Measurements from ENCODE around the gene ANXA2. TPM values are rescaled to one million over a fixed set of nuclear protein-coding genes. Genes with fewer than 3 reads are reported as not detected.

Gene ANXA2
- polyA plus RNA-seq, 1 donor (not counting 4 experiments of a cell fraction or from before 2014, with no cell fraction given), result 11,017 TPM

DNA sequence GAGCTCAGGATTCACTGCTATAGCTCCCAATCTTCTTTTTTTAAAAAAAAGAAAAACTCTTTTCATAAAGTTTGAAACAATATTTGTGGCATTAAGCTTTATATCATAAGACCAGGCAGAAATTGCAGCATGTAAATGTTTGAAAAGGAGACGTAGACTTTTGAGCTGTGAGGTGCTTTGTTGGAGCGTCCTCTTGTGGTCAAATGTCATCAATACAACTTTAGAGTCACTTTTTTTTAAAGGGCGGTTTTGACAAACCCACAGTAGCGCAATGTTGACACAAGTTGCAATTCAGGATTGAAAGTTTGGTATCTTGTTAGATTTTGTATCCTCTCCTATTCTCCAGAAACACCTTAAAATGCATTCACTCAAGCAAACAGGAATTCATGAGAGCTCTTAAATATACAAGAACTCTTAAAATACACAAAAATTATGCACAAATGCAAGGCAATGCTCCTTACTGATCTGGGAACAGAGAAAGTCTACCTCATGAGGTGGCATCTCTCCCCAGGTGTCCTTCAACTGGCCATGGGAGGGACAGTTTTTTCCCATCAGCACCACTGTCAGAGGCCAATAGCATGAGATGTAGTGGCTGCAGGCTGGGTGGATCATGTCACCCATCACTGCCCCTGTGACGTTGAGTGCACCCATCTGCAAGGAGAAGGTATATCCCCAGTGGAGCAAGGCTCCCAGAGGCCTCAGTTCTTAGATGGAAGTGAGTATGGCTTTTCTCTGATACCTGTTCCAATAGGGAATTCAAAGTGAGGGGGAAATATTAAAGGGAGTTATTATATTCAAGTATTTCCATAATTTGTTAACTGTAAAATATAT lies 70.7 kb downstream of the ANXA2 start:
- H3K9me3 ChIP-seq (ENCODE audit: control insufficient read depth, low read depth, low read length), result no peaks in the 10 kb centered on the region
- peaks cover 3% of the 10 kb centered on the region for H3K4me1 ChIP-seq (ENCODE audit: control insufficient read depth, extremely low read depth, insufficient read depth, low read length)
- no peaks in the 10 kb centered on the region for H3K9me1 ChIP-seq (ENCODE audit: control insufficient read depth, extremely low read depth, insufficient read depth, low read length)
- H3K79me2 ChIP-seq (ENCODE audit: control insufficient read depth, insufficient read depth, low read length), result no peaks in the 10 kb centered on the region
- dilution Hi-C loops (cut with MboI; ENCODE audit: extremely low pct_ligation_motif_present, low sequenced_read_pairs), result no loop called here
- no peak overlapping the region for H3K27ac ChIP-seq (ENCODE audit: control insufficient read depth, insufficient read depth, low read length)
- H4K20me1 ChIP-seq (ENCODE audit: control insufficient read depth, extremely low read depth, insufficient read depth, low read length), result no peaks in the 10 kb centered on the region
- FAIRE-seq (peak; percentile 83), DNase-seq (ENCODE audit: low read depth, low spot score) (no peak)
- H3K9ac ChIP-seq (ENCODE audit: control insufficient read depth, extremely low read depth, insufficient read depth, low read length), result no peak overlapping the region
- TF ChIP-seq EZH2 (IDR thresholded peaks at IDR 0.05; ENCODE audit: low read length), result no peak
- TF ChIP-seq, protein P1, sequence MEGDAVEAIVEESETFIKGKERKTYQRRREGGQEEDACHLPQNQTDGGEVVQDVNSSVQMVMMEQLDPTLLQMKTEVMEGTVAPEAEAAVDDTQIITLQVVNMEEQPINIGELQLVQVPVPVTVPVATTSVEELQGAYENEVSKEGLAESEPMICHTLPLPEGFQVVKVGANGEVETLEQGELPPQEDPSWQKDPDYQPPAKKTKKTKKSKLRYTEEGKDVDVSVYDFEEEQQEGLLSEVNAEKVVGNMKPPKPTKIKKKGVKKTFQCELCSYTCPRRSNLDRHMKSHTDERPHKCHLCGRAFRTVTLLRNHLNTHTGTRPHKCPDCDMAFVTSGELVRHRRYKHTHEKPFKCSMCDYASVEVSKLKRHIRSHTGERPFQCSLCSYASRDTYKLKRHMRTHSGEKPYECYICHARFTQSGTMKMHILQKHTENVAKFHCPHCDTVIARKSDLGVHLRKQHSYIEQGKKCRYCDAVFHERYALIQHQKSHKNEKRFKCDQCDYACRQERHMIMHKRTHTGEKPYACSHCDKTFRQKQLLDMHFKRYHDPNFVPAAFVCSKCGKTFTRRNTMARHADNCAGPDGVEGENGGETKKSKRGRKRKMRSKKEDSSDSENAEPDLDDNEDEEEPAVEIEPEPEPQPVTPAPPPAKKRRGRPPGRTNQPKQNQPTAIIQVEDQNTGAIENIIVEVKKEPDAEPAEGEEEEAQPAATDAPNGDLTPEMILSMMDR (optimal IDR thresholded peaks at IDR 0.05 in 1 of 3, IDR thresholded peaks at IDR 0.05 in 1 of 3, conservative IDR thresholded peaks at IDR 0.05 in 1 of 3; ENCODE audit: extremely low read depth in 1 of 3, insufficient read depth in 2 of 3, low read length in 3 of 3), result peak; percentile 59 to 84 (median 83)
- H3K4me2 ChIP-seq (ENCODE audit: control insufficient read depth, extremely low read depth, insufficient read depth, low read depth, low read length), result no peak overlapping the region
- no peak overlapping the region for H3K4me3 ChIP-seq (ENCODE audit: control insufficient read depth in 2 of 3, extremely low read depth in 1 of 3, insufficient read depth in 2 of 3, low read depth in 1 of 3, low read length in 3 of 3)
- no peak overlapping the region for H2AFZ ChIP-seq (ENCODE audit: control insufficient read depth, low read length)
- no peaks in the 10 kb centered on the region for H3K36me3 ChIP-seq (ENCODE audit: control insufficient read depth in 2 of 2, extremely low read depth in 1 of 2, insufficient read depth in 2 of 2, low read length in 2 of 2)
- peaks cover 10% of the 10 kb centered on the region for H3K27me3 ChIP-seq (ENCODE audit: control insufficient read depth, extremely low read depth, insufficient read depth, low read length)

GRCh38 chr15:60326343-60326742 lies 71.4 kb downstream of the ANXA2 start:
- TF ChIP-seq, protein P1 (optimal IDR thresholded peaks at IDR 0.05 in 1 of 3, IDR thresholded peaks at IDR 0.05 in 1 of 3, conservative IDR thresholded peaks at IDR 0.05 in 1 of 3; ENCODE audit: extremely low read depth in 1 of 3, insufficient read depth in 2 of 3, low read length in 3 of 3), result no peak
- TF ChIP-seq EZH2 (IDR thresholded peaks at IDR 0.05; ENCODE audit: low read length), result no peak
- no peak for FAIRE-seq
- DNase-seq (ENCODE audit: low read depth, low spot score), result no peak
- dilution Hi-C loops (cut with MboI; ENCODE audit: extremely low pct_ligation_motif_present, low sequenced_read_pairs), result no loop called here
- Histone ChIP-seq H3K4me1 (ENCODE audit: control insufficient read depth, extremely low read depth, insufficient read depth, low read length) (peaks cover 3% of the 10 kb centered on the region), H2AFZ (ENCODE audit: control insufficient read depth, low read length) (no peak overlapping the region), H4K20me1 (ENCODE audit: control insufficient read depth, extremely low read depth, insufficient read depth, low read length) (no peaks in the 10 kb centered on the region), H3K27ac (ENCODE audit: control insufficient read depth, insufficient read depth, low read length) (no peak overlapping the region), H3K4me2 (ENCODE audit: control insufficient read depth, extremely low read depth, insufficient read depth, low read depth, low read length) (no peak overlapping the region), H3K36me3 (ENCODE audit: control insufficient read depth in 2 of 2, extremely low read depth in 1 of 2, insufficient read depth in 2 of 2, low read length in 2 of 2) (no peaks in the 10 kb centered on the region), H3K9me3 (ENCODE audit: control insufficient read depth, low read depth, low read length) (no peaks in the 10 kb centered on the region), H3K9me1 (ENCODE audit: control insufficient read depth, extremely low read depth, insufficient read depth, low read length) (no peaks in the 10 kb centered on the region), H3K27me3 (ENCODE audit: control insufficient read depth, extremely low read depth, insufficient read depth, low read length) (peaks cover 10% of the 10 kb centered on the region), H3K4me3 (ENCODE audit: control insufficient read depth in 2 of 3, extremely low read depth in 1 of 3, insufficient read depth in 2 of 3, low read depth in 1 of 3, low read length in 3 of 3) (no peak overlapping the region), H3K79me2 (ENCODE audit: control insufficient read depth, insufficient read depth, low read length) (no peaks in the 10 kb centered on the region), H3K9ac (ENCODE audit: control insufficient read depth, extremely low read depth, insufficient read depth, low read length) (no peak overlapping the region)
